ENCODE results near the gene RGS6.

- TF ChIP-seq TAF1 (IDR thresholded peaks at IDR 0.05; ENCODE audit: borderline replicate concordance, low read depth, low read length) (no peak), POLR2A (IDR thresholded peaks at IDR 0.05; ENCODE audit: low read depth, low read length) (no peak), POLR2AphosphoS5 (IDR thresholded peaks at IDR 0.05; ENCODE audit: low read depth, low read length) (no peak)
Measured at GRCh38 chr14:72332046-72332445, 399.8 kb downstream of the RGS6 start.

Data from GM12892 (cell line).